ENCODE results near the gene MLF2.

MLF2 gene, protein sequence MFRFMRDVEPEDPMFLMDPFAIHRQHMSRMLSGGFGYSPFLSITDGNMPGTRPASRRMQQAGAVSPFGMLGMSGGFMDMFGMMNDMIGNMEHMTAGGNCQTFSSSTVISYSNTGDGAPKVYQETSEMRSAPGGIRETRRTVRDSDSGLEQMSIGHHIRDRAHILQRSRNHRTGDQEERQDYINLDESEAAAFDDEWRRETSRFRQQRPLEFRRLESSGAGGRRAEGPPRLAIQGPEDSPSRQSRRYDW

GRCh38 chr12:6752921-6753771 is at the start of gene MLF2:
Gene MLF2 (minus strand): TSS chr12:6753141. CDS start chr12:6752334, 807 bp downstream.
- DNase-seq (ENCODE audit: low read depth in 2 of 2), result peak; percentile 95 to 98

DNA sequence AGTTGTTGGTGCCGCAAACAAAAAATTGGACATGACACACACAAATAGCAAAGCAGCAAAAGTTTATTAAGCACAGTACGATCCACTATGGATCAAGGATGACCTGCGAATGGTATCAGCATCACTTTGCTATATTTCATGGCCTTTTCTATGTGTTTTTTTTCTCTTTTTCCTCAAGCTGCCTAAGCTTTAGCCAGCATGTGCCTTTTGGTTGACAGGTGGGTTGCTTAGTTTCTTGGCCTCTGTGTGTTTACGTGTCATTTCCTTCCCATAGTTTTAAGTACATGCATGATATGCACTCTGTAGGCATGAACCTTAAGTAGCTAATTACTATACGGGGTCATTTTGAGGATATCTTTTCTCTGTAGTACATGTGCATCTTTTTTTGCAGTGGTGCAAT is 46.2 kb upstream of the MLF2 start:
- DNase-seq (ENCODE audit: low read depth in 2 of 2), result no peak

DNA sequence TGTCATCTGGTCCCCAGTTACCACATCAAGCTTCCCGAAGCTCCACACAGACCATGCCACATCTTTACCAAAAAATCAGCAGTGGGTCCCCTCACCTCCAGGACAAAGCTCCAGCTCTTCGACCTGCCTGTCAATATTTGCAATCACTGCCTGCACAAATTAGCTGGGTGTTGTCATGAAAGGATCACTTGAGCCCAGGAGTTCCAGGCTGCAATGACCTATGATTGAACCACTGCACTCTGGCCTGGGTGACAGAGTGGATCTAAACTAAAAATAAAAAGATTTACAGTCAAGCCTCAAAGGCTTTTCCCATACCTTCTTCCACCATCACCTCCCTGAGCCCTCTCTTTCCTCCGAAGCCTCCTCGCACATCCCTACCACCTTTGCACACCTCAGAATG is 43.6 kb upstream of the MLF2 start:
- no peak for DNase-seq (ENCODE audit: low read depth in 2 of 2)

- no peak for DNase-seq (ENCODE audit: low read depth in 2 of 2)
Observed at GRCh38 chr12:6795088-6795487, 42.1 kb upstream of the MLF2 start.

DNA sequence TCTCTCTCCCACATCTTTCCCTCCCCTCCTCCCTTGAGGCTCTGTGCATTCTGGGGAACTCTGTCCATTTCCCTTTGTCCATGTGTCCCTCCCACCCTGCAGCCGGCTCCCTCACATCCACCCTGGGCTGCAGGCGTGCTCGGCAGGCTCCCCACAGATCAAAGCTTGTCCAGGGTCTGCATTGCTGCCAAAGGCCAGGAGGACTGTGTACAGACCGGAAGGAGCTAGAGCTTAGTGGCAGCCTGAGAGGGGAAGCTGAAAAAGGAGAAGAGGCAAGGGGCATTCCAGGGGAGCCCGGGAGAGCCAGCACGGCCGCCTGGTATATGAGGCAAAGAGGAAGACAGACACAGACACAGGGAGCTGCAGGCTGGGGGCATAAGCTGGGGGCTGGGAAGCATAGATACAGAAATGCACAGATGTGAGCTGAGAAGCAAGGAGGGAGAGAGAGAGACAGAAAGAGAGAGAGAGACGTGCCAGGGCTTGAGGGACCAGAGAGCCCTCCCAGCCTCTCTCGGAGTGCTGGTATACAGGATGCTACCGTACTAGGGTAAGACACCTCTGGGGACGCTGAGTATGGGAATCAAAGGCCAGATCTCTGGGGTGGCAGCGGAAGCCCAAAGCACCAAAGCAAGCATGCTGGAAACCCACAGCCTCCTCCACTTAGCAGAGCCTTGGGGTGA is 39.7 kb upstream of the MLF2 start:
- no peak for DNase-seq (ENCODE audit: low read depth in 2 of 2)

DNA sequence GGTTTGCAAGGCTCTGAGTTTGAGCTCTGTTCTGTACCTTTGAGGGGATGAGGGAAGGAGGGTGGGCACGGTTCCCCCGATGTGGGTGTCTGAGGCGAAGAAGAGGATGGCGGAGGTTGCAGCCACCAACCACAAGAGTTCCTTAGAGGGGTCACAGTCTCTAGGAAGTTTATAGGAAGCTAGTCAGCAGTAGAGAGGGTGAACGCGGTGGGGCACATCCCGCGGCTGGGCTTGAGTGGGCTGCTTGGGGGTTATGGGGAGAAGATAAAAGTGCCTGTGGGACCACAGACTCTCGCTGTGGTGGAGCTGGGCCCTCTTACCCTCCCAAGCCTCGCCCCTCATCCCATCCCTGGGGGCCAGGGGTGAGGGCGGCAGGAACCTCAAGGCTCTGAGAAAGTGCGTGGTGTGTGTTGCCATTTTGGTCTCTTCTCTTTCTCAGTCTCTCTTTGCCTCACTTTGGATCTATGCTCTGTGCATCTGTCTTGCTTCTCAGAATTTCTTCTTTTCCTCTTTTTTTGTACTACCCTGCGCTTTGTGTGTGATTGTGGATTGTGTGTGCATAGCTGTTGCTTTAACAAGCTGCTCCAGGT is 39.1 kb upstream of the MLF2 start:
- DNase-seq (ENCODE audit: low read depth in 2 of 2), result no peak

- DNase-seq (ENCODE audit: low read depth in 2 of 2), result no peak
Observed at GRCh38 chr12:6790496-6791150, 37.7 kb upstream of the MLF2 start.

GRCh38 chr12:6788972-6789924 is 36.3 kb upstream of the MLF2 start, which contains the start of gene CD4:
Gene CD4 (plus strand): TSS chr12:6789528. CDS start chr12:6800139, 10,611 bp downstream.
- DNase-seq (ENCODE audit: low read depth in 2 of 2), result peak; percentile 74 to 80

- DNase-seq (ENCODE audit: low read depth in 2 of 2), result no peak
Observed at GRCh38 chr12:6787309-6787708, 34.4 kb upstream of the MLF2 start.

- no peak for DNase-seq (ENCODE audit: low read depth in 2 of 2)
Observed at GRCh38 chr12:6786416-6787094, 33.6 kb upstream of the MLF2 start.

GRCh38 chr12:6784761-6785160 is 31.8 kb upstream of the MLF2 start:
- no peak for DNase-seq (ENCODE audit: low read depth in 2 of 2)

GRCh38 chr12:6784296-6784695 is 31.4 kb upstream of the MLF2 start:
- no peak for DNase-seq (ENCODE audit: low read depth in 2 of 2)

DNA sequence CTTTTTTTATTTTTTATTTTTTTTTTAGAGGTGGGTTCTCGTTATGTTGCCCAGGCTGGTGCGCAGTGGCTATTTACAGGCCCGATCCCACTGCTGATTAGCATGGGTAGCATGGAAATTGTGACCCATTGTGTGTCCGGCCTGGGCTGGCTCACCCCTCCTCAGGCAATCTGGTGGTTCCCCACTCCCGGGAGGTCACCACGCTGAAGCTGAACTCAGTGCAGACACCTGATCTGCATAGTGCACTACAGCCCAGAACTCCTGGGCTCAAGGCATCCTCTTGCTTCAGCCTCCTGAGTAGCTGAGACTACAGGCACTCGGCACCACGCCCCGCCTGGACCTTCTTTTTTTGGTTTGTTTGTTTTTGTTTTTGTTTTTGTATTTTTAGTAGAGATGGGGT is 30.9 kb upstream of the MLF2 start:
- no peak for DNase-seq (ENCODE audit: low read depth in 2 of 2)

GRCh38 chr12:6782850-6783566 is 30.1 kb upstream of the MLF2 start:
- DNase-seq (ENCODE audit: low read depth in 2 of 2), result no peak

DNA sequence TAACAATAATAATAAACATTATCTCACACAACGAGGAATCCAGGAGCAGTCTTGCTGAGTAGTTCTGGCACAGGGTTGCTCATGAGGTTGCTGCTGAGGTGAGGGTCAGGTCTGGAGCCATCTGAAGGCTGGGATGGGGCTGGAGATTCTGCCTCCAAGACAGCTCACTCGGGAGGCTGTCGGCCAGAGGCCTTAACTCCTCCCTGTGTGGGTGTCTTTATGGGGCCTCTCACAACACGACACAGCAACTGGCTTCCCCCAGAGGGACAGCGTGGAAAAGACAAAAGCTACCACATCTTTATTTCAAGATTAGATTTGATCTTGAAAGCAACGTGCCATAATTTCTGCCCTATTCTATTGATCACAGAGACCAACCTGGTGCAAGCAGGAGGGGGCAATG is 29.2 kb upstream of the MLF2 start:
- no peak for DNase-seq (ENCODE audit: low read depth in 2 of 2)

DNA sequence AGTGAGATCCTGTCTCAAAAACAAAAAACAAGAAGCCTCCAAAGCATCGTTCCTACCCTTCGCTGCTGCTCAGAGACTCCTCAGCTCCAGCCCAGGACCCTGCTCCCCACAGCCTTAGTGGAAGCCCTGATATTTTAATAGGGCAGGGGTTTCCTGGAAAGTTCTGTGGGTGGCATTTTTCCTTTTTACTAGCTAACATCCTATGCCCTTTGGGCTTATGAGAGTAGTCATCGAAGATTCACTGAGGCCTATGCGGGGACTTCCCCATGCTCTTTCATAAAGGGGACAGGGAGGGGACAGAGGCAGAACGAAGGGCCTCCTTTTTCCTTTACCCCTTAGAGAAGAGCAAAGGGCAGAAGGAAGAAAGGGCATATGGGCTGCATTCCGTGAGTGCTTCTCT is 27.6 kb upstream of the MLF2 start:
- no peak for DNase-seq (ENCODE audit: low read depth in 2 of 2)

DNA sequence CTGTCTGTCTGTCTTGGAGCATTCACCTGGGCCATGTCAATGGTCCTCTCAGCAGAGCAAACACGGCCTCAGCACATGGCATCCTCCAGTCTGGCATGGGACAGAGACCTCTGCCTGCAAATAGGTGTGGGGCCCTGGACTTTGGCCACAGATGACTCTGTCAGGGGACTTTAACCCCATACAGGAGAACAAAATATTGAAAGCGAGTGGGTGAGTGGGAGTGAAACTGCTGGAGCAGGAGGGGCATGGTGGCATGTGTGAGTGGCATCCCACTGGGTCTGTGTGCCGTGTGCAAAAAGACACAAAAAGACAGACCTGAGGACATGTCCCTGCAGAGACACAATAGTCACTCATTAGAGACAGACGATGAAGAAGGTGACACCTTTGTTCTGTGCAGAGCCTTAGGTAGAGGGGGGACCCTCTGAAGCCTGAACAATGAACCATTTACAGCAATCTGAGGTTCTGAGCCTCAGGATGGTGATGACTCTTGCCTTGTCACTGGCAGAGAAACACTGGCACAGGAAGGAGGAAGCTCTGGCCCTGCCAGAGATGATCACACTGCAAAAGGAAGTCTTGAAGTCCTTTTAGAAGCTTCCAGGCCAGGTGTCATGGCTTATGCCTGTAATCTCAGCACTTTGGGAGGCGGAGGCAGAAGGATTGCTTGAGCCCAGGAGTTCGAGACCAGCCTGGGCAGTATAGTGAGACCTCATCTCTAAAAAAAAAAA is 26.9 kb upstream of the MLF2 start:
- no peak for DNase-seq (ENCODE audit: low read depth in 2 of 2)

Data from stimulated activated CD4-positive, alpha-beta T cell treated with anti-CD3 and anti-CD28 coated beads, Interleukin-15, amount 100 ng/mL, for 48 hours (primary cell).